Esophagus squamous epithelium (tissue), 4 donors: ENCODE results near the gene BUD23.

Source experiments
- POLR2A ChIP-seq, 4 donors: fragments of 450-650 bp; IDR thresholded peaks; one replicate each; pipeline ENCODE4 v1.6.1; 2017; ENCODE audit warnings: antibody characterized with exemption in 4 of 4, mild to moderate bottlenecking in 4 of 4, moderate library complexity in 3 of 4
- TF ChIP-seq, protein P1 (sequence below), 6 experiments: fragments of 450-650 bp in 4 of 6; fragments of 200-600 bp in 2 of 6; sonication (generic) in 2 of 6; IDR thresholded peaks; one replicate each; pipeline ENCODE4 v1.5.1; 2016 to 2019; ENCODE audit warnings: antibody characterized with exemption in 6 of 6, mild to moderate bottlenecking in 4 of 6, moderate library complexity in 4 of 6

GRCh38 chr7:73680501-73680900, 2.9 kb upstream of the BUD23 start:
- no peak for TF ChIP-seq POLR2A (IDR thresholded peaks at IDR 0.05)
- TF ChIP-seq, protein P1, sequence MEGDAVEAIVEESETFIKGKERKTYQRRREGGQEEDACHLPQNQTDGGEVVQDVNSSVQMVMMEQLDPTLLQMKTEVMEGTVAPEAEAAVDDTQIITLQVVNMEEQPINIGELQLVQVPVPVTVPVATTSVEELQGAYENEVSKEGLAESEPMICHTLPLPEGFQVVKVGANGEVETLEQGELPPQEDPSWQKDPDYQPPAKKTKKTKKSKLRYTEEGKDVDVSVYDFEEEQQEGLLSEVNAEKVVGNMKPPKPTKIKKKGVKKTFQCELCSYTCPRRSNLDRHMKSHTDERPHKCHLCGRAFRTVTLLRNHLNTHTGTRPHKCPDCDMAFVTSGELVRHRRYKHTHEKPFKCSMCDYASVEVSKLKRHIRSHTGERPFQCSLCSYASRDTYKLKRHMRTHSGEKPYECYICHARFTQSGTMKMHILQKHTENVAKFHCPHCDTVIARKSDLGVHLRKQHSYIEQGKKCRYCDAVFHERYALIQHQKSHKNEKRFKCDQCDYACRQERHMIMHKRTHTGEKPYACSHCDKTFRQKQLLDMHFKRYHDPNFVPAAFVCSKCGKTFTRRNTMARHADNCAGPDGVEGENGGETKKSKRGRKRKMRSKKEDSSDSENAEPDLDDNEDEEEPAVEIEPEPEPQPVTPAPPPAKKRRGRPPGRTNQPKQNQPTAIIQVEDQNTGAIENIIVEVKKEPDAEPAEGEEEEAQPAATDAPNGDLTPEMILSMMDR (IDR thresholded peaks at IDR 0.05) = no peak
